Activated effector memory CD4-positive, alpha-beta T cell treated with Interleukin-2 at 50 U/mL for 16 hours (primary cell): Measurements from ENCODE around the gene GUK1.
A peak's percentile ranks its signal among the peaks of the same experiment; 100 is the strongest.
"Not testable (repeated sequence)": the region's sequence is repeated elsewhere in the genome, so short reads cannot be mapped to it uniquely, and the experiment has no call there.

ENCODE experiments used
- DNase-seq: peaks from one replicate; pipeline ENCODE4 v3.0.0-alpha.2; 2020

Gene GUK1

GRCh38 chr1:228105270-228105995 lies 34.6 kb upstream of the GUK1 start:
- DNase-seq: no peak

DNA sequence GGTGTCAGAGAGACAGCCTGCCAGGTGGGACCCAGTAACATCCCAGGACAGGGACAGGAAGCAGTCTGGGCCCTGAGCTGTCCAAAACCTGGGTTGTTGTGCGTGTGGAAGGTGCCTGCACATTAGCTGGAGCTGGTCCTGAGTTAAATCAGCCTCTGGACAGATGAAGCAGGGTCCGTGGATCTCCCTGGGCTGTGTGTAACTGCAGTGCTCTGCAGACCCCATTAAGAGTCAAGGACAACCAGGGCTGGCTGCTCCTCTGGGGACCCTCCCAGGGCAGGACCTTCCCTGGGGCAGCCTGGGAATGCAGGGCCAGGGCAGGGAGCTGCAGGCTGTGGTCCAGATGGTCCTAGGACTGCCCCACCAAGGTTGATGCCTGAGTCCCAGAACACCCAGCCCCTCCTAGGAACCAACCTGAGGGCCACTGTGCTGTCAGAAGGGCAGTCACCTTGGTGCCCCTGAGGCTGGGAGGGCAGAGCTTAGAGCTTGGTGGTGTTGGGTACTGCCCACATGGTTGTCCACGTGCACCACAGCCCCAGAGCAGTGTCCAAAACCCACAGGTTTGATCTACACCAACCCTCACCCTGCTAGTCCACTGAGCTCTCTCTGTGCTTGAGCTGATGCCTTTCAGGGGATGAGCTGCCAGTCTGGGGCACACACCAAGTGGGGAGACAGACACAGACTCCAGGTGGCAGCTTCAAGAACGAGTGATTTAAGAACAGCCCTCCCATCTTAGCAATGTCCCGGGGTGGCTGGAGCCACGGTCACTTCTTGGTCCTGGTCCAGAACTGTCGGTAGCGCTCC lies 33.9 kb upstream of the GUK1 start:
- DNase-seq: no peak

DNA sequence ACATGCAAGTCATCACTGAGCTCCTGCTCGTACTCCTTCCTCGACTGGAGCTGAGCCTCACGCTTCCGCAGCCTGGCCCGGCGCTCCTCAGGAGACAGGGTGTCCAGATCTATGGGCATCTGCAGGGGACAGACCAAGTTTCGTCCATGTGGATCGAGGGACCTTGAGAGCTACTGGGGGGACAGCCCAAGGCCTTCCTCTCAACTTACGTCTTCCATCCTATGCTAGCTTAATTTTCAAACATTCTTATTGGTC lies 33.4 kb upstream of the GUK1 start:
- DNase-seq: no peak

DNA sequence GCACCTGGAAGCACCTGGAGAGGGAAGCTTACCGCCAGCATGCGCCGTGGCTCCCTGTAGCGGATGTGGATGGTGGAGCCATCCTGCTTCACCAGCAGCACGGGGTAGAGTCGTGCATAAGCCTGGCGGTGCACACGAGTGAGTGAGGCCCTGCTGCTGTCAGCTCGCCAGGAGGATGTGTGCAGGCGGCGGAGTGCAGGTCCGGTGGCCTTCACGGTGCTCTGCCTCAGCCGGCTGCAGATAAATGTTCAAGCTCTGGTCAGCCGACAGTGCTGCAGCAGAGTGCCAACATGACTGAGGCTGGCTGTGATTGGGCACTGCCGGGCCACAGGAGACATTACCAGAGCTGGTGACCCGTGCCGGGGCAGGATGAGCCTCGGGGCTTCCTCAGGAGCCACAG lies 32.4 kb upstream of the GUK1 start:
- DNase-seq: no peak

- DNase-seq: no peak
These were observed 31.9 kb upstream of the GUK1 start for GRCh38 chr1:228108055-228108690.

- no peak for DNase-seq
These were observed 31.4 kb upstream of the GUK1 start for GRCh38 chr1:228108742-228109072.

GRCh38 chr1:228109073-228109961 lies 30.8 kb upstream of the GUK1 start, which contains the start of gene MRPL55:
TSS of gene MRPL55 (minus strand) at chr1:228109299. CDS start at chr1:228108260, 1,039 bp downstream.
- DNase-seq: peak; percentile 98

- no peak for DNase-seq
These were observed 30.1 kb upstream of the GUK1 start for GRCh38 chr1:228109962-228110488.

DNA sequence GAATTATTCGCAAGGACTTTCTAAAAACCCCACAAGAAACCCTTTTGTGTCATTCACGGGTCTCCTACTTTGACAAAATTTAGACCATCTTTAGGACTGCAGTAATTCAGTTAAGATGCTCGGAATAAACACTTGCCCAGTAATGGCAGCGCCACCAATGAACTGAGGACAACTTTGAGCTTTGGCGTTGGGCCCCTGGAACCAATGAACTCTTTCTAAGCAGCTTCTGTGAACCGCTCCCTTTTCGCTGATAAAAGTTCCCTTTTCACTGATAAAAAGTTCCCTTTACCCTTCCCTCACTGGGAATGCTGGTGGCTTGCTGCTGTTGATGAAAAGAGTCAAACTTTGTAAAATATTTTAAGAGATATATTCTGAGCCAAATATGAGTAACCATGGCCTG lies 29.5 kb upstream of the GUK1 start:
- DNase-seq: no peak

DNA sequence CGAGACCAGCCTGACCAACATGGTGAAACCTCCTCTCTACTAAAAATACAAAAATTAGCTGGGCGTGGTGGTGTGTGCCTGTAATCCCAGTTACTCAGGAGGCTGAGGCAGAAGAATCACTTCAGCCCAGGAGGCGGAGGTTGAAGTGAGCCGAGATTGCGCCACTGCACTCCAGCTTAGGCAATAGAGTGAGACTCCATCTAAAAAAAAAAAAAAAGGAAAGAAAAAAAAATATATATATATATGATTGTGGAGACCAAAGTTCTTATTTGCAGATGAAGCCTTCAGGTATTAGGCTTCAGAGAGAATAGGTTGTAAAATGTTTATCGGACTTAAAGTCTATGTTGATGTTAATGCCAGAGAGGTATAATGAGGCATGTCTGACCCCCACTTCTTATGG lies 28.8 kb upstream of the GUK1 start:
- DNase-seq: not testable (repeated sequence)

GRCh38 chr1:228112167-228112566 lies 27.9 kb upstream of the GUK1 start:
- no peak for DNase-seq

GRCh38 chr1:228112617-228113016 lies 27.5 kb upstream of the GUK1 start:
- DNase-seq: no peak

- no peak for DNase-seq
These were observed 25.3 kb upstream of the GUK1 start for GRCh38 chr1:228114827-228115226.

- no peak for DNase-seq
These were observed 22.7 kb upstream of the GUK1 start for GRCh38 chr1:228117335-228117734.

DNA sequence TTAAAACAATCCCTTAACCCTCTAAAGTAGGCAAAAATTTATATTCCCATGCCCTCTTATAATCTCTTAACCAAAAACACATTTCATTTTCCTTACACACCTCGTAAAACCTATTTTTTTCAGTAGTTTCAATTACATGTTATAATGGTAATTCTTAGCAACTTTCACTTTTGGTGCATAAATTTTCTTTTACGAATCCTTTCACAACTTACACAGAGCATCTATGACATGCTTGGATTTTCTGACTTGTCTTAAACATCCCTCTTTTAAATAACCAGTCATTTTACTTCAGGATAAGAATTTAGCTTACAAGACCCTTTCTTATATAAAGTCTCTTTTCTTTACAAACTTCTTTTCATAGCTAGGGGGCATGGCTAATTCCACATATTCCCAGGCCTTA lies 22.0 kb upstream of the GUK1 start:
- no peak for DNase-seq

DNA sequence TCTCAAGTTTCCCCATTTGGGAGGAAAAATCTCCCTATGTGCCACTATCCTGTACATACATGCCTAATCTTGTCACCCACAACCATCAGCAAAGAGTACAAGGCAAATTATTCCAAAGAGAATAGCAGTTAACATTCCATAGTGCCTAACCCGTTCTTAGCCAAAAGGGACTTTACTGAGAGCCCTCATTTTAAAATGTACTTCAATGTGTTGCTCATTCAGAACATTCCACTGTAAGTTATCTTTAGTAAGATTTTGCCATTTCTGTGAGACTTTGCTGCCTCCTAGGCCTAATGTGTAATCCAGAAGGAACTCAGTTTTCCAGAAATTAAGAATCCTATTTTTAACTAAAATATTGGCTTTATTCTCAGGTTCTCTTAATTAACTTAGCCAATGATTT lies 19.7 kb upstream of the GUK1 start:
- DNase-seq: no peak

GRCh38 chr1:228120857-228121489 lies 19.1 kb upstream of the GUK1 start:
- DNase-seq: no peak

DNA sequence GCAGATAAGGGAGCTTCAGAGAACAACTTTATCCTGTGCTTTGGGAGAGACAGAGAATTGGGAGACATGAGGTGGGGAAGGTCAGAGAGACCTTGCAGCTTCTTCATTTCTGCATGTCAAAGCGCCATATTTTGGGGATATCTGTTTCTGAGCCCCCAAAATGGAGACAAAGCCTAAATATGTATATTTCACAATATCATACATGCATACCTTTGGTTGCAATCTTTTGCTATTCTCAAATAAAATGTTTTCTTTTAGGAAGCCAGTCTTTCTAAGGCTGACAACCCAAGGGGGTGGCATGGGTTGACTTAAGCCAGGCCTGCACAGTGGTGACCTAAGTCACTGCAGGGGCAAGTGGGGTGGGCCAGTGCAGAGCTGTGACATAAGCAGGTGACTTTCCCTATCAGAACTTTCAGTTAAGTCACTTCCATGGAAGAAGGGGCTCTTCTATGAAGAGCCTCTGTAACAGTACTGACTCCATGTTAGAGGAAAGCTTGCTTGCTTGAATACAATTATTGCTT lies 17.1 kb upstream of the GUK1 start:
- no peak for DNase-seq

DNA sequence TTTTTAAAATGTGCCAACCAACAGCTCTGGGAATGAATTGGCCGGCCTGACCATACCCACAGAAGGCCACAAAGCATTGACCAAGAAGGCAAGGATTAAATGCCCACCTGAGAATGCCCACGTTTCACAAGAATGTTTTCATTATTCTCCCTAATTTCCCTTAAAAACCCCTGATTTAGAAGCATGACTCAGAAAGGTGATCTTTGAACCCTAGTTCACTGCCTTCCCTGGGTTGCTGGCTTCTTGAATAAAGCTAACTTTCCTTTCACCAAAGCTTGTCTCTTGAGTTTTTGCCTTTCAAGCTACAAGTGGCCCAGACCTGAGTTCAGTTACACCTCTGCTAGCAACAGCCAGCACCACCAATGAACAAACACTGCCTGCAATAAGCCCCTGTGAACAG lies 16.6 kb upstream of the GUK1 start:
- no peak for DNase-seq

GRCh38 chr1:228125185-228125584 lies 14.9 kb upstream of the GUK1 start:
- DNase-seq: no peak

DNA sequence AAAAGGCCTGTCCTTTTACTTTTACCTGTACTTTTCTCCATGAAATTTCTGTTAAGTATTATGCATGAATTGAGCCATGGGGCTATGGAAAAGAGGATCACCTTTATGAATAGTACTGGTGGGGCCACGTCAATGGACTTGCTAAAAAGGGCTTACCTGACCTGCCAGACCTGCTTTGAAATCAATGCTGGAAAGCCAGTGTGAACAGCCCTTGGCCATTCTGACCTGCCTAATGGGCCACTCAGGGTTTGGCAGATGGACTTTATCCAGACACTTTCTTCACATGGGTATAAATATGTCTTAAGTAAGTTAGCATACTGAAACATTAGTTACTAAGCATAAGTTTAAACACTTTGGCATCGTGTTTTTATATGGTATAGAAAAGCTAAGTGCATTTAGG lies 8.3 kb upstream of the GUK1 start:
- DNase-seq: no peak

DNA sequence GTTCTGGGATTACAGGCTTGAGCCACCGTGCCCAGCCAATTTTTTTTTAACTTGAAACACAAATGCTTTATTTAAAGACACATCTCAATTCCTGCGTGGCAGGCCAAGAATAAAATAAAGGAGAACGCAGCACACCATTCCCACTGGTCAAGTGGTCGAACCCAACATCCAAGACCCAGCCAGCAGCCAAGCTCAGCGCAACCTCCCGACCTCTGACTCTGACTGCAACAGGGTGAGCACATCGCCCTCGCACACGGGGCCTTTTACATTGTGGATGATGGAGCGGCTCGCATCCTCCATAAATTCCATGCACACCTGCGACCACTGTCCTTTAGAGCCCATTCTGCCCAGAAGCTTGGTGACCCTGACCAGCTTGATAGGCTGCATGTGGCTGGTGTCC lies 5.5 kb upstream of the GUK1 start:
- DNase-seq: no peak
